HG02571 (cell line): ENCODE data around the gene SOX18.
"Not testable (repeated sequence)": the region's sequence is repeated elsewhere in the genome, so short reads cannot be mapped to it uniquely, and the experiment has no call there.

Experiments used
- ATAC-seq: cut with Tn5 transposase; IDR thresholded peaks from one replicate; pipeline ENCODE4 v1.9.1; 2021; ENCODE audit warnings: mild to moderate bottlenecking, moderate library complexity; ENCODE audit not compliant: unreplicated experiment

SOX18 gene

DNA sequence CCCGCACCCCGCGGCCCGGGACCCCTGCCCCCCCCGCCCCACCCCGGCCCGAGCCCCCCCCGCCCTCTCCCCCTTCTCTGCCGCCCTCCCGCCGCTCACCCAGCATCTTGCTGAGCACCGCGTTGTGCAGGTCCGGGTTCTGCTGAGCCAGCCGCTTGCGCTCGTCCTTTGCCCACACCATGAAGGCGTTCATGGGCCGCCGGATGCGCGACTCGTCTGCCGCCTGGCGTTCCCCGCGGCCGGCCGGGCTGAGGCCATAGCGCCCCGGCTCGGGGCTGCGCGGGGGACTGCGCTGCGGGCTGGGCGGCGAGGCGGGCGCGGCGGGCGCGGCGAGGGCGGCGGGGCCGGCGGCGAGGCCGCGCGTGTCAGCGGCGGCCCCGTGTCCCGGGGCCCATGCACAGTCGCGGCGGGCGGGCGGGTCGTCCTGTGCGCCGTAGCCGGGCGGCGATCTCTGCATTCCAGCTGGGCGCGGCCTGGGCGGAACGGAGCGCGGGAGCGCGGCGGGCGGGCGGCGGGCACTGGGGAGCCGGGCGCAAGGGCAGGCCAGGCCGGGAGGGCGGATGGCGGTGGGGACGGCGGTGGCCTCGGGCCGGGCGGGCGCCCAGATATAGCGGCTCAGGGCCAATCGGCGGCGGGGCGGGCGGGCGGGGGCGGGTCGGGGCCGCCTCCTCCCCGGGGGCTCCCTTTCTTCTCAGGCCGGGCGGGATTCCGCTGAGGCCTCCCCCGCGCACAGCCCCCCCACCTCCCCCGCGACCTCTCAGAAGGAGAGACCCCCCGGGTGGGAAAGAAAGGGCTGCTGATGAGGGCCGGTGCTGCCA, at the start of gene SOX18:
Gene SOX18, minus strand, starts transcription at position 580 of the 818 bp plus-strand sequence. Its CDS starts 123 bp downstream, at position 457.
- no peak for ATAC-seq

DNA sequence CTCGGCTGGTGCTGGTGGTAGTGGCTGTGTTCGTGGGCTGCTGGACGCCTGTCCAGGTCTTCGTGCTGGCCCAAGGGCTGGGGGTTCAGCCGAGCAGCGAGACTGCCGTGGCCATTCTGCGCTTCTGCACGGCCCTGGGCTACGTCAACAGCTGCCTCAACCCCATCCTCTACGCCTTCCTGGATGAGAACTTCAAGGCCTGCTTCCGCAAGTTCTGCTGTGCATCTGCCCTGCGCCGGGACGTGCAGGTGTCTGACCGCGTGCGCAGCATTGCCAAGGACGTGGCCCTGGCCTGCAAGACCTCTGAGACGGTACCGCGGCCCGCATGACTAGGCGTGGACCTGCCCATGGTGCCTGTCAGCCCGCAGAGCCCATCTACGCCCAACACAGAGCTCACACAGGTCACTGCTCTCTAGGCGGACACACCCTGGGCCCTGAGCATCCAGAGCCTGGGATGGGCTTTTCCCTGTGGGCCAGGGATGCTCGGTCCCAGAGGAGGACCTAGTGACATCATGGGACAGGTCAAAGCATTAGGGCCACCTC, 49.1 kb upstream of the SOX18 start:
- ATAC-seq = no peak

DNA sequence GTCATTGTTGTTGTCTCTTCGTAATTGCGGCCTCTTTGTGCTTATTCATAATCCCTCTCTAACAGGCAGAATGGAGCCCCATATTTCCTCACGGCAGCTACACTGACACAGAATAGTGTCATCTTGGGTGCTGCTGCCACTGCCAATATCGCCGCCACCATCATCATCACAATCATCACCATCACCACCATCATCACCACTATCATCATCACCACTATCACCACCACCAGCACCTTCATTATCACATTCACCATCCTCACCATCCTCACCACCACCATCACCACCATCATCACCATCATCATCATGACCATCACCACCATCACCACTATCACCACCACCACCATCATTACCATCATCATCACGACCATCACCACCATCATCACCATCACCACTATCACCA, 47.1 kb upstream of the SOX18 start:
- no peak for ATAC-seq

DNA sequence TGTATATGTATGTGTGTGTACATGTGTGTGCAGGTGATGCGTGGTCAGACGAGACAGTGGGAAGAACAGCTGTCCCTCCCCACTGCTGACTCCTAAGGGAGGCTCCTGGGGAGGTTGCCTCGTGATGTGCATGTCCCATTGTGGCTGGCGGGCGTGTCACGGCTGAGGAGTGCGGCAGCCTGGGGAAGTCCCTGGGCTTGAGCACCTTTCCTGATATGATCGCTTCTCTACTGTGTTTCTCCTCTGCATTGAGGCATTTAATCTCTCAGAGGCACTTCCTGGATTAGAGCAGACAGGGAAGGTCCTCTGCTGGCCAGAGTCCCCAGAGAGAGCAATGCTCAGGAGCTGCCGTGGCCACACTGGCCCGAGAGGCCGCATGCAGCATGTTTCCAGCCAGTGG, 46.5 kb upstream of the SOX18 start:
- no peak for ATAC-seq

DNA sequence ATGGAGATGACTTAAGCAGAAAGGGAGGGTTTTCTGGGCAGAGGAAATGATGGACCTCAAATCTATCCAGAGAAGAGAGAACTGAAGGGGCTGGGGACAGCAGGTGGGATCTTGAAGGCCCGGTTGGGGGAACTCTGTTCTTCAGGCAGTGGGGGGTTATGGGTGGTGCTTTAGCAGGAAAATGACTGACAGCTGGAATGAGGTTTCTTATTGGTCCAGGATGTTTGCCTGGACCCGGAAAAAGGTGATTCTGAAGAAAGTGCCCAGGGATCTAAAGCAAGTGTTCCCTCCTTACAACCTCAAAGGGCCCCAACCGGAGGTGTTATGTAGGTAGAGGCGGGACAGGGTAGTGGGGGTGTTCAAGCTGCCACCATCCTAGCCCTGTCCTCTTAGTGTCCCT, 46.0 kb upstream of the SOX18 start:
- no peak for ATAC-seq

DNA sequence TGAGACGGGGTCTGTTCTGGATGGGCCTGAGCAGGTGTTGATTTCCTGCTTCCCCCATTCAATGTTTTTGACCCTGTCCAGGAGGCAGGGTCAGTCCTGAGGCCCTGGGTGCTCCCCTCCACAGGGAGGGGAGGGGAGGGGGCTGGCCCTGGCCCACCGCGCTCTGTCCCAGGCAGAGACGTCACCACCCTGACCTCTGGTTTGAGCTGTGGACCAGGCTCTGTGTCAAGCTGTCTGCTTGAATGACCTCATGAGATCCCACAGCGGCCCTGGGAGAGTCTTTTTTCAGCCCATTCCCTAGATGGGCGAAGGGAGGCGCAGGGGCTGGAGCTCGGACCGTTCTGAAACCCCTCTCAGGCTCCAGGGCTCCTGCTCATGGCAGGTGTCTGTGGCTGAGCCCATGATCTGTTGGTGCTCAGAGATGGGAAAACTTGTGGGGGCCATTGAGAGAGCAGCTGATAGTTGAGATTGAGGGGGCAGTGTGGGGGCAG, 43.6 kb upstream of the SOX18 start:
- ATAC-seq = no peak

DNA sequence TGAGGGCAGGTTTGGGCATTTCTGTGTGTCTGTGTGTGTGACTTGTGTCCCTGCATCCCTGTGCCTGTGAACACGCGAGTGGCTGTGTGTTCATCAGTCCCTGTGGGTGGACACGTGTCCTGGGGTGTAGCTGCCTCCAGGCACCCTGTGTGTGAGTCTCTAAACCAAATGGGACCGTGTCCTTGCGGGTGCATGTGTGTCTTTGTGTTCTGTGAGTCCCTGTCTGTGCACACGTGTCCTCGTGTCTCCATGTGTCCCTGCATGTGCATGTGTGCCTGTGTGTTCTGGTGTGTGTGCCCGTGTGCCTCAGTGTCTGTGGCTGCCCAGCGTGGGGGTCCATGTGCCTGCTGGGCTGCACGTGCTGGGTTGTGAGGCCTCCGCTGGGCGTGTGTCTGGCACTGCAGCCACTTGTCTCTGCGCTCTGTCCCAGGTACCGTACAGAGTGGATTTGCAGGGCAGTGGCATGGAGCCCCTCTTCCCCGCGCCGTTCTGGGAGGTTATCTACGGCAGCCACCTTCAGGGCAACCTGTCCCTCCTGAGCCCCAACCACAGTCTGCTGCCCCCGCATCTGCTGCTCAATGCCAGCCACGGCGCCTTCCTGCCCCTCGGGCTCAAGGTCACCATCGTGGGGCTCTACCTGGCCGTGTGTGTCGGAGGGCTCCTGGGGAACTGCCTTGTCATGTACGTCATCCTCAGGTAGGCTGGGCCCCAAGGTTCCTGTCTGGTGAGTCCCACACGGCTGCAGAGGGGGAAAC, 43.0 kb upstream of the SOX18 start:
- ATAC-seq = no peak

DNA sequence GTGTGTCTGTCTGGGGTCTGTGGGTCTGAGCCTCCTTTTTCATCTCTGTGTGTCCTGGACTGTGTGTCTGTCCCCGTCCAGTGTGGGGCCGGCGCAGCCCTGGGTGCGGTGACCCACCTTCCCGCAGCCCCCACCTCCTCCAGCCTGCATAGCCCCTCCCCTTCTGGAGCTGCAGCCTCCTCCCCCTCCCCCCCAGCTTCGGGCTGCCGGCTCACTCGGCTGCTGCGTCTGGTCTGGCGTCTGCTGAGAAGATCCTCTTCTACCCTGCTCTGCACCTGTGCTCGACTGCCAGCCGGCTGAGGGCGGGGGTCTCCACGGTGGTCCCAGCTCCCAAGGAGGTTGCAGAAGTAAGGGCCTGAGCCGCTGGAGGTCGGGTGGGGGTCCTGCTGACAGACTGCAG, 42.3 kb upstream of the SOX18 start:
- no peak for ATAC-seq

DNA sequence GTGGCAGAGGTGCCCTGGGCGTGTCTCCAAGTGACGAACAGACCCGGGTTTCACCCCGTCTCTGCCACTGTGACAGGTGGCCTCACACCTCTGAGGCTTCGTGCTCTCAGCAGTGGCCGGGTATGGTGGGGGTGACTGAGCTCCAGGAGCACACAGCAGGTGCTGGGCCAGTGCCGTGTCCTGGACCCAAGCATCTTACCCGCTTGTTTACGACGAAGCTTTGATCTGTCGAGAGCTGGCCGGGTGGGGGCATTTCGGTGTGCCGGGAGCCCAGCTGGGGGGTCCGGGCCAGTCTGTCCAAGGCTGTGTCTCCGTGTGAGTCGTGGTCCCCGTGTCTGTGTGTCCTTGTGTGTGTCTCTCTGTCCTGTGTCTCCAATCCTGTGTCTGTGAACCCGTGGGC, 41.9 kb upstream of the SOX18 start:
- ATAC-seq = no peak

DNA sequence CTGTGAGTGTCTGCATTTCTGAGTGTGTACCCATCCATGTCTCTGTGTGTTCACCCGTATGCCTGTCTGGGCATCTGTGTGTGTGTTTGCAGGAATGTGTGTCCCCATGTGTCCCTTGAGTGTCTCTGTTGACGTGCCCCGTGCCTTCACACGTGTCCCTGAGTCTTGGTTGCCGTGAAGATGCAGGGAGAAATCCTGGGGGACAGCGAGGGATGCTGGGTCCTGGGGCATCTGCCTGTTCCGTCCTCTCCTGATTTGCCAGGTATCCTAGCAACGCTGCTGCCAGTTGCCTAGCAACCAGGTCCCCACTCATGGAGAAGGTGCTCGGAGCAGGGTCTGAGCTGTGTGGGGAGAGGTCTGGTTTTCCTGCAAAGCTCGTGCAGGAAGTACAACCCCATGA, 40.7 kb upstream of the SOX18 start:
- no peak for ATAC-seq

DNA sequence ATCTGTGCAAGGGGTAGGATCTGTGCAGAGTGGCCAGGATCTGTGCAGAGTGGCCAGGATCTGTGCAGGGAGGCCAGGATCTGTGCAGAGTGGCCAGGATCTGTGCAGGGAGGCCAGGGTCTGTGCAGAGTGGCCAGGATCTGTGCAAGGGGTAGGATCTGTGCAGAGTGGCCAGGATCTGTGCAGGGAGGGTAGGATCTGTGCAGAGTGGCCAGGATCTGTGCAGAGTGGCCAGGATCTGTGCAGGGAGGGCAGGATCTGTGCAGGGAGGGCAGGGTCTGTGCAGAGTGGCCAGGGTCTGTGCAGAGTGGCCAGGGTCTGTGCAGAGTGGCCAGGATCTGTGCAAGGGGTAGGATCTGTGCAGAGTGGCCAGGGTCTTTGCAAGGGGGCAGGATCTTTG, 39.1 kb upstream of the SOX18 start:
- ATAC-seq = not testable (repeated sequence)

DNA sequence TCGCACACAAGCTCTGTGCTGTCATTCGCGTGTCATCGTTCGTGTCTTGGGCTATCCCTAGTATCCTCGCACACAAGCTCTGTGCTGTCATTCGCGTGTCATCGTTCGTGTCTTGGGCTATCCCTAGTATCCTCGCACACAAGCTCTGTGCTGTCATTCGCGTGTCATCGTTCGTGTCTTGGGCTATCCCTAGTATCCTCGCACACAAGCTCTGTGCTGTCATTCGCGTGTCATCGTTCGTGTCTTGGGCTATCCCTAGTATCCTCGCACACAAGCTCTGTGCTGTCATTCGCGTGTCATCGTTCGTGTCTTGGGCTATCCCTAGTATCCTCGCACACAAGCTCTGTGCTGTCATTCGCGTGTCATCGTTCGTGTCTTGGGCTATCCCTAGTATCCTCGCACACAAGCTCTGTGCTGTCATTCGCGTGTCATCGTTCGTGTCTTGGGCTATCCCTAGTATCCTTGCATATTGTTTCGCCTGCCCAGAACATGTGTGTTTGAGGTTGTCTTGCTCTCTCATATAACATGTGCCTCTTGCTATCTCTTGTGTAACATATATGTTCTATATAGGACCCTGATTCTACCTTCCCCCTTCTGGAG, 37.9 kb upstream of the SOX18 start:
- ATAC-seq = not testable (repeated sequence)

DNA sequence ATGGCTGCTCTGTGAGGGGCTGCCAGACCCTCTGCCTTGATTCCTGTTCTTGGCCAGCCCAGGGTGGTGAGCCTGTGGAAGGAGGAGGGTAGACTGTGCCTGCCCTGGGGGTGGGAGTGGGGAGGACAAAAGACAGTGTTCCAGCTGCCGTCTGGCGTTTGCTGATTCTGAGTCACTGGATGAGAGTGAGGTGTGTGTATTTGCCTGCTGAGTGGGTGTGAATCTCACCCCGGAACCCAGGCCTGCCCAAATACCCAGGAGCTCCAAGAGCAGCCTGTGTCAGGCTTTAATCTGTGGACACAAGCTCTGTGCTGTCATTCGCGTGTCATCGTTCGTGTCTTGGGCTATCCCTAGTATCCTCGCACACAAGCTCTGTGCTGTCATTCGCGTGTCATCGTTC, 37.4 kb upstream of the SOX18 start:
- ATAC-seq = no peak

DNA sequence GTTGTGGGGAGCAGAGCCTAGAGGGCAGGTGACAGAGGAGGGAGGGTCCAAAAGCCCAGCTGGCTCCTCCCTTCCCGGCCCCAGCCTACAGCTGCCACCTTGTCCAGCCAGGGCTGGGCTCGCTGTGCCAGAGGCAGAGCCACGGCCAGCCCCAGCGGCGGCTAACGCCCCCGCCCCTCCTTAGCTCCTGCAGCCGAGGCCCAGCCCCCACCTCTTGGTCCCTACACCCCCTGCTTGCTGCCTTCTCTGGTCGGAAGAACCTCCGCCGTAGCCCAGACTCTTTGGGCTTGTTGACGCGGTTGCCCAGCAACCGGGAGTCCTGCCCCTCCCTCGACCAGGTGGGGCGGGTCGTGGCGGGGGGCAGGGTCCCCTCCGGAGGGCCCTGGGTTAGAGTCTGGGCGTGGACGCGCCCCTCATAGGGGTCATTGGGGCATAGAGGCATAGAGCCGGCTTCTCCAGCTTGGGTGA, 35.3 kb upstream of the SOX18 start:
- no peak for ATAC-seq

DNA sequence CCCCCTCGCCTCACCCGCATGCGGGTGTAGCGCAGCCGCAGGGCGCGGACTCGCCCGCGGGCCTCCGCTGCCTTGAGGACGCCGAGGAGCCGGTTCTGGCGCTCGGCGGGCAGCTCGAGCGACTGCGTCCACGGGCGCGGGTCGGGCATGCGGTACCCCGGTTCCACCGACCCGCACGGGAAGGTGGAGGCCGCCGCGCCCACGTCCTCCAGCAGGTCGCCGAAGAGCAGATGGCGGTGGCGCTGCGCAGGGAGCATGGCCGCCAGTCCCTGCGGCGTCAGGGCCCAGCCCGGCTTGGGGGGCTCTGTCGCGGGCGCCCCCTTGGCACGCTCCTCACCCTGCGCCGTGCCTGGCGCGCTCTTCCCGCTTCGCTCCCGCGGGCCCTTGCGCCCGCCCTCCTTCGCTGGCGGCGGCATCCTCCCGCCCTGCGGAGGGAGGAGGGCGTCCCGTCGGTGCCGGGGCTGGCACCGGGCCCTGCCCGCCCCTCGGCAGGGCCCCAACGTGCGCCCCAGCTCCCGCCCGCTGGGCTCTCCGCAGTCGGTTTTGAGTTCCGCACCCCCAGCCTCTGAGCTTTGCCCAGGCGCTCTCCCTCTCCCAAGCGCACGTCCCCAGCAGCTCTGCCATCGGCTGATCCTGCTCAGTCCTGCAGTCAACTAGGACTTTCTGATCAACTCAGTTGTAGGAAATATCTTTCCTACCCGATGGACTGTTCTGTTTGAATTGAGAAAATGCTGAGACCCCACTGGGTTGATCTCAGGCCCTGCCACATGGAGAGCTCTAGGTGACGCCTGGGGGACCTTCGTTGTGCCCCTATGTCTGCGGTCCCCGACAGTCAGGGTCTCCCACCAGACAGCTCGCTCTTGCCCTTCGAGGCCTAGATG, 34.6 kb upstream of the SOX18 start, which contains the start of gene LKAAEAR1:
Gene LKAAEAR1, minus strand, starts transcription at position 595 of the 881 bp plus-strand sequence. Its CDS starts 179 bp downstream, at position 416.
- ATAC-seq = no peak

DNA sequence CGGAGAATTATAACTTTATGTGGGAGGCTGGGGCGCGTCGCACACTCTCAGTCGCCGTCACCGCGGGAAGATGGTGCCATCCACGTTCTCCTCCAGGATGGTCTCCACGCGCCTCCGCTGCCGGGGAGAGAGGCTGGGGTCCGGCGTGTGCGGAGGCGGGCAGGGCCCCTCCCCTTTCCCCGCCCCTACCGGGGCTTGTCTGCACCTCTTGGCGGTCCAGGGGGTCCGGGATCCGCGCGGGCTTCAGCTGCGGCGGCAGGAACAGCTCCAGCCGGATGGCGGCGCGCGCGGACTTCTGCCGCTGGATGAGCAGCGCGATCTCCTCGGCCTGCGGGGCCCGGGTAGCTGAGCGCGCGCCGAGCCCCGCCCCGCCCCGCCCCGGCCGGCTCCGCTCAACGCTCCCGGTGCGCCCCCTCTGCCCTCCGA, 34.0 kb upstream of the SOX18 start:
- ATAC-seq = no peak

DNA sequence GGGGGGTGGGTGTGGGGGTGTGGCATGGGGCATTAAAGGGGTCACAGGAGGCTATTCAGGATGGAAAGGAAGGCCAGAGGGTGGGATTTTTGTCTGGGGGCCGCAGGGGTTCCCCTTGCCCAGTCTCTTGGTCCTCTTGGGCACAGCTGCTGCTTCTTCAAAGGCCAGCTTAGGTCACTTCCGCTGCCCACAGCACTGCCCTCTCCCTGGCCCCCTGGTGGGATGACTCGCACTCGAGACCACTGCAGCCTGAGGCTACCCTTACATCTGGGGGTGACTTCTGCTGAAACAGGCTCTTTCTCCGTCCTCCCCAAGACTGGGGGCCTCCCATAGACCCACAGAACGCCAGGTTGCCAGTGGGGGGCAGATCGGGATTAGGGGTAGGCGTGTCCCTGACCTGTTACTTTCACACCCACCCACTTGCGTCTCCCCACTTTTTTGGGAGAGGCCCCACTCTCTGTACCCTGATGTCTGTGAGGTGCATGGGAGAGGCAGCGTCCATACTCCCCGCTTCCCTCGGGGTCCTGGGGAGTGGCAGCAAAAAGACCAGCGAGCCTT, 33.5 kb upstream of the SOX18 start:
- ATAC-seq = no peak

DNA sequence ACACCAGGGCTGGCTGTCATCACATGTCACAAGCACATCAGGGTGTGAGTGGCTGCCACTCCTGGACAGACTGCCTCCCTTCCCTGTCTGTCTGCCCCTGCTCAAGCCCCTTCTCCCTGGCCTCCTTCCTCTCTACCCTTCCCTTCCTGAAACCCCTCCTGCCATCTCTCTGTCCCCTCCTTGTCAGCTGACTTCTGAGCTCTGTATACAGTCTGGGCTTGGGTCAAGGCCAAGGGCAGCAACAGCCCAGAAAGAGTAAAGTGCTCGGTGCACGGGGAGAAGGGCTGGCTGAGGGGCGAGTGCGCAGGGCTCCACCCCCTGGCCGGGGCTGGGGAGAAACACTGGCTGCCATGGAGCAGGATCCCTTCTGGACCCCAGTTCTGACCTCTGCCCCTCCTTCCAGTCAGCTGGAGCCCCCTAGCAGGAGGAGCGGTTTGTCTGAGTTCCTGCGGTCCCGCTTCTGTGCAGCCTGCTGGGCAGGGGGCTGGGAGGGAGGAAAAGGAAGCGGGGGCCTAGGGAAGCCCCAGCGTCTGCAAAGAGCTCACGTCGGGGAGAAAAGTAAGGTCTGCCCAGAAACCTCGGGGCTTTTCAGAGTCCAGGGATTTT, 32.8 kb upstream of the SOX18 start:
- ATAC-seq = no peak

DNA sequence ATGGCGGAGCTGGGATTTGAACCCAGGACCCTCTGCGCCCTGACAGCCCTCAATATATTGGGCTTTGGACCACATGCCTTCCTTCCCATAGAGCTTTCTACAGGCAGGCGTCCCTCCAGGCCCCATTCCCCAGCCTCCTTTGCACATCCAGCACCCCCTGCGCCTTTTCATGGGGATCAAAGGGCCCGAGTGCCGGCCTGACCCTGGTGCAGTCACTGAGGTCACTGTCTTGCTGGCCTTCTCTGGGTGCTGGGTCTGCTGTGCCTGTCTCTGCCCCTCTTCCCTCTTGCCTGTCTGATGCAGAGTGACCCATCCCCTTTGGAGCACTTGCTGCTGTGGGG, 32.2 kb upstream of the SOX18 start:
- no peak for ATAC-seq
